H1 (cell line): ENCODE measurements around the gene DSP.

Experiments
- EZH2 ChIP-seq: fragments of 200-600 bp; sonication (generic); IDR thresholded peaks from 2 replicates; pipeline ENCODE4 v1.7.1; 2012; ENCODE audit warnings: low read depth, mild to moderate bottlenecking, moderate library complexity, low read length, inconsistent platforms; ENCODE audit not compliant: severe bottlenecking
- HDAC2 ChIP-seq, 2 experiments: fragments of 300-600 bp in 1 of 2; sonication (generic) in 1 of 2; IDR thresholded peaks; 2 replicates each; pipeline ENCODE4 v1.6.1; 2011 to 2012; ENCODE audit warnings: low read depth in 2 of 2, low read length in 2 of 2, mild to moderate bottlenecking in 2 of 2, moderate library complexity in 2 of 2, borderline replicate concordance in 1 of 2, inconsistent platforms in 1 of 2
- PHF8 ChIP-seq: fragments of 200-600 bp; sonication (generic); conservative IDR thresholded peaks from 2 replicates; pipeline ENCODE4 v1.7.1; 2012; ENCODE audit warnings: low read depth, mild to moderate bottlenecking, inconsistent platforms, low read length, moderate library complexity
- RFX5 ChIP-seq: IDR thresholded peaks from 2 replicates; pipeline ENCODE4 v1.6.1; 2011; ENCODE audit warnings: low read depth, low read length, improper control_type of control experiment, borderline replicate concordance

DNA sequence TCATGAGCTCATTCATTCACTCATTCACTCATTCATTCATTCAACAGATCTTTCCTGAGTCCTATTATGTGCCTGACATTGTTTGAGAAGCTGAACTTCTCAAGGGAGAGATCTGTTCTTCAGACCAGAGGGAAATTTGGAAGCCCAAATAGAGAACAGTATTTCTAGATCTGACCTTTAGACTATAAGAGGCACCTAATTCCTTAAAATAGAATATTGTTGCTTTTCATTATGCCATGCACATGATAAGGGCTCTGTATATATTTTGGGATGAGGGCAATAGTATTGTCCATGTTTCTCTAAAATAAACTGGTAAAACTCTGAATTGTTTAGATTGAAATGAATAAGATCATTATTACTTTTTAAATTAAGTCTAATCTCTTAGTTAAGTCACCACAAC lies 18.6 kb upstream of the DSP start:
- TF ChIP-seq HDAC2 (IDR thresholded peaks at IDR 0.05; ENCODE audit: borderline replicate concordance in 1 of 2, low read depth in 2 of 2, low read length in 2 of 2), result no peak
- TF ChIP-seq RFX5, result no peak
- TF ChIP-seq PHF8, result no peak
- TF ChIP-seq EZH2, result no peak
